ENCODE results near the gene TAL1. TPM values are rescaled to one million over a fixed set of nuclear protein-coding genes. Genes with fewer than 3 reads are reported as not detected.

TAL1 gene
- total and polyA plus RNA-seq, 7 donors = 1.2 to 3.9 (median 2.7) TPM; not detected in 1

DNA sequence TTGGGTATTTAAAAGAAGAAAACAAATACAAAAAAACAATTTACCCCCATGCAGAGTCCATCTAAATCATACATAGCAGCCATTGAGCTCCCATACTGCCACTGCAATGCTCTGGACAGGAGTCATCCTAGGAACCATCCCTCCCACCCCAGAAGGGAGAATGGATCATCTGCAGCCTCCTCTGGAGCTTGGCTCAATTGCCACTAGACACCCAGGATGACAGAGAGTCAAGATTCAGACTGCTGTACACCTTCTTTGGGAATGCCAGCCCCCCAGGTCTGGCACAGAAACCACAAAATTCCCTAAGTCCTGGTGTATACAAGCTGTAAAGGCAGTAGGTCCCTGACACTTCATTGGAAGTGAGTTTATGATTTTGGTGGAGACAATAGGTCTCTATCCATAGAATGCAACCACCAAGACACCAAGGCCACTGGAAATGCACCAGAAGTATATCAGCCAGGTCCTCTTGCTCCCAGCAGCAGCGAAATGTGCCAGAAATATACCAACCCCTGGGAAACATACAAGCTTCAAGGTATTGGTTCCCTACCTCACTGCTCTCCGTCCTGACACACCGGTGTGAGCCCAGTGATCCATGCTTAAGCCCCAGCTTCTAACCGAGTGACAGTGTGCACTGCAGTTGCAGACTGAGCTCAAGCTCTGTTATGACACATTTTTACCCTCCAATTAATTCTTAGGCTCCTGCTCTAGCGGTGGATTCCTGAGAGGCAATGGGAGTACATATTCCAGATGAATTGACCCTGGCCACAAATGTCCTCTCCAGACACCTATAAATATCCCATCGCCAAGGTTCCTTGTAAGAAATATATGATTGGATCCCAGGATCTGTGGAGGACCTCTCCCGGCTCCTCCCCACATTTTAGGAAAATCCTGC, 4.4 kb downstream of the TAL1 start:
- peaks cover 76 to 100% (median 94%) of the 10 kb centered on the region in 3 donors for H3K27me3 ChIP-seq
- no peak overlapping the region for H3K4me3 ChIP-seq
- no peaks in the 10 kb centered on the region for H3K9me3 ChIP-seq
- no peak for DNase-seq
- intact Hi-C loops (cut with DNase I) = no loop called here
- TF ChIP-seq, protein P1, sequence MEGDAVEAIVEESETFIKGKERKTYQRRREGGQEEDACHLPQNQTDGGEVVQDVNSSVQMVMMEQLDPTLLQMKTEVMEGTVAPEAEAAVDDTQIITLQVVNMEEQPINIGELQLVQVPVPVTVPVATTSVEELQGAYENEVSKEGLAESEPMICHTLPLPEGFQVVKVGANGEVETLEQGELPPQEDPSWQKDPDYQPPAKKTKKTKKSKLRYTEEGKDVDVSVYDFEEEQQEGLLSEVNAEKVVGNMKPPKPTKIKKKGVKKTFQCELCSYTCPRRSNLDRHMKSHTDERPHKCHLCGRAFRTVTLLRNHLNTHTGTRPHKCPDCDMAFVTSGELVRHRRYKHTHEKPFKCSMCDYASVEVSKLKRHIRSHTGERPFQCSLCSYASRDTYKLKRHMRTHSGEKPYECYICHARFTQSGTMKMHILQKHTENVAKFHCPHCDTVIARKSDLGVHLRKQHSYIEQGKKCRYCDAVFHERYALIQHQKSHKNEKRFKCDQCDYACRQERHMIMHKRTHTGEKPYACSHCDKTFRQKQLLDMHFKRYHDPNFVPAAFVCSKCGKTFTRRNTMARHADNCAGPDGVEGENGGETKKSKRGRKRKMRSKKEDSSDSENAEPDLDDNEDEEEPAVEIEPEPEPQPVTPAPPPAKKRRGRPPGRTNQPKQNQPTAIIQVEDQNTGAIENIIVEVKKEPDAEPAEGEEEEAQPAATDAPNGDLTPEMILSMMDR (IDR thresholded peaks at IDR 0.05) = no peak
- no peak for TF ChIP-seq EP300 (IDR thresholded peaks at IDR 0.05)
- no peak for TF ChIP-seq POLR2A (IDR thresholded peaks at IDR 0.05)
- no peak for TF ChIP-seq POLR2AphosphoS5 (IDR thresholded peaks at IDR 0.05)
- no peaks in the 10 kb centered on the region for H3K36me3 ChIP-seq
- peaks cover 0 to 56% (median 39%) of the 10 kb centered on the region in 4 donors for H3K4me1 ChIP-seq
- WGBS, 2 donors = 75 to 81% methylated on average over 7 of the region's 7 CpGs
- H3K27ac ChIP-seq = no peak overlapping the region

GRCh38 chr1:47226839-47227215, 5.2 kb downstream of the TAL1 start:
- H3K27ac ChIP-seq = no peak overlapping the region
- no peak for DNase-seq

DNA sequence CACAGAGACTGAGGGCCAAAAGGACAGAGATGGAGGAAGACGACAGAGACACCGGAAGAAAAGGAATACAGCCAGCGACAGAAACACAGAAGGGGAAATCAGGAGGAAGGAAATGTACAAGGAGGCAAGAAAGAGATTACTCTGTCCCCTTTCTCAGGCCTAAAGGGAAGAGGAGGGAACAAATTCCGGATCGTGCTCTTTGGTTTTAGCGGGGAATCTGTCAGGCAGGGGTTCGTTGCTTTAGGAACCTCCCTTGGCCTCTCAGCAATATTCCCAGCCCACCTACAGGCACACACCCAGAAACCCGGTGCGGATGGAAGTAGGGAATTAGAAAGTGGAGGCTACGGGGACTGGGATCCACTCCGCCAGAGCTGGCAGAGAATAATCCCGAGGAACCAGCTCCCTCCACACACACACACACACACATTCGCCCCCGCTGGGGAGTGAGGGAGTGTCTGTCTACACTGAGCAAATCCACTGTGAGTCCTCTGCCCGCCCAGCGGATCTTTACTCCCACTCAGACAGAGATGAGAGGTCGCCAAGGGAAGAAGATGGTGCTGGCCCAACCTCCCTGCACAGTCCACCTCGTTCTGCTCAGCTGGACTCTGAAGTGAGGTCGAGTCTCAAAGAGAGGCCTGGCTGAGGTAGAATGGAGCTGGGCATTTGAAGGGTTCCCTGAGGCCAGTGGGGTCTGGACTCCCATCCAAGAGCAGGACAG, 5.7 kb downstream of the TAL1 start:
- 14 to 36% methylated on average over 19 of the region's 19 CpGs for WGBS, 2 donors
- no peak overlapping the region for H3K27ac ChIP-seq
- no peaks in the 10 kb centered on the region for H3K9me3 ChIP-seq
- H3K36me3 ChIP-seq = no peaks in the 10 kb centered on the region
- TF ChIP-seq, protein P1 (IDR thresholded peaks at IDR 0.05) = no peak
- no peak for TF ChIP-seq EP300 (IDR thresholded peaks at IDR 0.05)
- no peak for TF ChIP-seq POLR2AphosphoS5 (IDR thresholded peaks at IDR 0.05)
- DNase-seq = no peak
- peaks cover 0 to 44% (median 28%) of the 10 kb centered on the region in 4 donors for H3K4me1 ChIP-seq
- H3K4me3 ChIP-seq = peak overlapping the region in 1 of 4 donors; percentile 41
- H3K27me3 ChIP-seq = peaks cover 63 to 100% (median 80%) of the 10 kb centered on the region in 3 donors
- intact Hi-C loops (cut with DNase I) = no loop called here

More at GRCh38 chr1:47226839-47227215, 5.2 kb downstream of the TAL1 start:
- intact Hi-C loops (cut with DNase I) = no loop called here
- TF ChIP-seq EP300 (IDR thresholded peaks at IDR 0.05) = no peak
- no peak for TF ChIP-seq POLR2A (IDR thresholded peaks at IDR 0.05)
- TF ChIP-seq, protein P1 (IDR thresholded peaks at IDR 0.05) = no peak
- no peak for TF ChIP-seq POLR2AphosphoS5 (IDR thresholded peaks at IDR 0.05)
- Histone ChIP-seq H3K9me3 (no peaks in the 10 kb centered on the region), H3K4me3 (no peak overlapping the region), H3K27me3 (peaks cover 69 to 100% (median 86%) of the 10 kb centered on the region in 3 donors), H3K36me3 (no peaks in the 10 kb centered on the region), H3K4me1 (peaks cover 0 to 49% (median 33%) of the 10 kb centered on the region in 4 donors)
- WGBS, 2 donors = 53 to 75% methylated on average over 4 of the region's 4 CpGs

- Histone ChIP-seq H3K4me1 (peaks cover 0 to 37% (median 20%) of the 10 kb centered on the region in 4 donors), H3K27ac (no peak overlapping the region), H3K27me3 (peaks cover 56 to 96% (median 73%) of the 10 kb centered on the region in 3 donors), H3K4me3 (peak overlapping the region in 3 of 4 donors; percentile 26 to 41 (median 41)), H3K9me3 (no peaks in the 10 kb centered on the region), H3K36me3 (no peaks in the 10 kb centered on the region)
- intact Hi-C loops (cut with DNase I) = no loop called here
- TF ChIP-seq POLR2A (IDR thresholded peaks at IDR 0.05) (no peak), EP300 (IDR thresholded peaks at IDR 0.05) (no peak), POLR2AphosphoS5 (IDR thresholded peaks at IDR 0.05) (no peak)
- TF ChIP-seq, protein P1 (IDR thresholded peaks at IDR 0.05) = no peak
- no peak for DNase-seq
- 1 to 2% methylated on average over 79 of the region's 79 CpGs for WGBS, 2 donors
Observed at GRCh38 chr1:47225430-47226100, 6.5 kb downstream of the TAL1 start.
